GM12891 (cell line): ENCODE results near the gene SLC66A2.

ENCODE experiments used
- PAX5 ChIP-seq: IDR thresholded peaks from 2 replicates; pipeline ENCODE4 v1.6.1; 2011; ENCODE audit warnings: low read length, moderate library complexity, mild to moderate bottlenecking; ENCODE audit not compliant: insufficient read depth, severe bottlenecking
- POLR2A ChIP-seq: IDR thresholded peaks from 2 replicates; pipeline ENCODE4 v1.6.1; 2011; ENCODE audit warnings: low read depth, low read length, control low read depth
- POLR2AphosphoS5 ChIP-seq: IDR thresholded peaks from 2 replicates; pipeline ENCODE4 v1.6.1; 2011; ENCODE audit warnings: low read depth, low read length, control low read depth
- POU2F2 ChIP-seq: IDR thresholded peaks from 2 replicates; pipeline ENCODE4 v1.6.1; 2011; ENCODE audit warnings: low read depth, mild to moderate bottlenecking, control low read depth, low read length, moderate library complexity
- SPI1 ChIP-seq: IDR thresholded peaks from 2 replicates; pipeline ENCODE4 v1.6.1; 2011; ENCODE audit warnings: low read depth, low read length, control low read depth
- TAF1 ChIP-seq: IDR thresholded peaks from 2 replicates; pipeline ENCODE4 v1.6.1; 2011; ENCODE audit warnings: low read depth, low read length, control low read depth

GRCh38 chr18:79944126-79944731 lies 7.2 kb downstream of the SLC66A2 start:
- TF ChIP-seq POLR2AphosphoS5: no peak
- no peak for TF ChIP-seq POLR2A
- no peak for TF ChIP-seq TAF1
- no peak for TF ChIP-seq SPI1
- TF ChIP-seq PAX5: no peak
- TF ChIP-seq POU2F2: no peak; the same call in 1 of the 2 replicates
